Endometrial microvascular endothelial cells (primary cell): Measurements from ENCODE around the gene TRIOBP. TPM values are rescaled to one million over a fixed set of nuclear protein-coding genes. Genes with fewer than 3 reads are reported as not detected.

Experiments
- in situ Hi-C: cut with HindIII; loops from 2 replicates; pipeline ENCODE4 v1.10.0; 2017; ENCODE audit warnings: low sequenced_read_pairs, low pct_unique_long_range_greater_than_20kb; ENCODE audit errors: inconsistent ontology term
- total RNA-seq: library from RNA; depleted of rRNA; stranded (reverse); fragments of >200 nt; gene quantifications from one replicate; pipeline ENCODE4 v1.2.3, GENCODE V29; 2015; ENCODE audit errors: inconsistent ontology term

Gene TRIOBP
- total RNA-seq, 1 donor from 2014 or later = 135 TPM

DNA sequence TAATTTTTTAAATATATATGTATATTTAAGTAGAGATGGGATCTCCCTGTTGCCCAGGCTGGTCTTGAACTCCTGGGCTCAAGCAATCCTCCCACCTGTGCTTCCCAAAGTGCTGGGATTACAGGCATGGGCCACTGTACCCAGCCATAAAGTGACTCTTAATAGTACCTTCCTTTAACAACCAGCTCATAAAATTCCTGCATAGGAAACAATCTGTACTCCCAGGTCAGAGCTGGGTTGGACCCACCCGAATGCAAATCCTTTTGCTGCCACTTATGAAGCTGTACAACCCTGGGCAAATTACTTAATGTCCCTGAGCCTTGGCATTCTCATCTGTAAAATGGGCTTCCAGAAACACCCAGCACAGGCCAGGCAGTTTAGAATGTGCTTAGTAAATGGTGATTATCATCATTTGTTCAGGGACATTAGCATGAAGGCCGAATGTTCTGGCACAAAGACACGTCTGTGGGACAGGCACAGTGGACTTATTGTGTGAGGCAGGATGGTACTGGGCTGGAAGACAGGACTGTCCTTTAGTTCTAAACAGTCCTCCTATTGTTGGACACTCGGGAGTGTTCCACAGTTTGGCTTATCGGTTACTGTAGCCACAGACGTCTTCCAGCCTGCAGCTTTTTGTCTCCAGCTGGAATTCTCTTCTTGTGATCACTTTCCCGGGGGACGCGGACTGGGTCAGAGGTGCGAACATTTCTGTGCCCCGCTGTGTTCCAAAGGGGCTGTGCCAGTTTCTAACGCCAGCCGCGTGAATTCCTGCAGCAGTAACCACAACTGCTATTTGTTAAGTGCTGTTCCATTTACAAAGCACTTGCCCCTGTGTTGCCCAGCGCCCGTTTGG lies 32.4 kb upstream of the TRIOBP start:
- in situ Hi-C loops = no loop called here

DNA sequence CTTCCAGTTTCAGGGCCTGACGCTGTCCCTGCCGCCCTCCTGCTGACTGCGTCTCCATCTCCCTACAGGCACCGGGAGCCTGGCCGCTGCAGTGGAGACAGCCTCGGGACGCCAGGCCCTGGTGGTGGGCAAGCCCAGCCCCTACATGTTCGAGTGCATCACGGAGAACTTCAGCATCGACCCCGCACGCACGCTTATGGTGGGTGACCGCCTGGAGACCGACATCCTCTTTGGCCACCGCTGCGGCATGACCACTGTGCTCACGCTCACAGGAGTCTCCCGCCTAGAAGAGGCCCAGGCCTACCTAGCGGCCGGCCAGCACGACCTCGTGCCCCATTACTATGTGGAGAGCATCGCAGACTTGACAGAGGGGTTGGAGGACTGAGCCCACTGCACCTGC lies 31.4 kb upstream of the TRIOBP start:
- in situ Hi-C loops = no loop called here

GRCh38 chr22:37669586-37669985 lies 27.3 kb upstream of the TRIOBP start:
- in situ Hi-C loops = no loop called here

- in situ Hi-C loops = no loop called here
Observed at GRCh38 chr22:37672206-37672919, 24.5 kb upstream of the TRIOBP start.

DNA sequence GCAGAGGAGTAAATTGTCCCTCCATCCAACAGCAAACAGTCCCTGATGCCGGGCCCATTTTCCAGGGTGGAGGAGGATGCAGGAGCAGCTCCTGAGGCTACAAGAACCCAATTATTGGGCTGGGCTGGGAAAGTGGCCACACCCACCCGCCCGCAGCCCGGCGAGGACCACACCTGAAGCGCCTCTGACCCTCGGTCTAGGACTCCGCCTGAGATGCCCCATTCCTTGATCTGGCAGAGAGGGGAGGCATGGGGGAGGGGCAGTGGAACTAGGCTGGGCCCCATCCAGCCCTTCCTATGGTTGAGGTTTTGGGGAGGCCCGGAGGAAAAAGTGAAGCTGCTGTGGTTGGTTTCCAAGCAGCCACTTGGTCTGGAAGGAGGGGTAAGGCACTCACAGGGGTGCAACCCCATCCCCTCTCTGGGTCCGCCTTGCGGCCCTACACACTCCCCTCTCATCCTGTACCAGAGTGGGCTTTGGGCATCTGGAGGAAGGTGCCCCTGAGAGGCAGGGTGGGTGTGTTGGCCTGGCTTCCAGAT lies 23.9 kb upstream of the TRIOBP start:
- in situ Hi-C loops = no loop called here

GRCh38 chr22:37674248-37674647 lies 22.6 kb upstream of the TRIOBP start:
- in situ Hi-C loops = no loop called here

DNA sequence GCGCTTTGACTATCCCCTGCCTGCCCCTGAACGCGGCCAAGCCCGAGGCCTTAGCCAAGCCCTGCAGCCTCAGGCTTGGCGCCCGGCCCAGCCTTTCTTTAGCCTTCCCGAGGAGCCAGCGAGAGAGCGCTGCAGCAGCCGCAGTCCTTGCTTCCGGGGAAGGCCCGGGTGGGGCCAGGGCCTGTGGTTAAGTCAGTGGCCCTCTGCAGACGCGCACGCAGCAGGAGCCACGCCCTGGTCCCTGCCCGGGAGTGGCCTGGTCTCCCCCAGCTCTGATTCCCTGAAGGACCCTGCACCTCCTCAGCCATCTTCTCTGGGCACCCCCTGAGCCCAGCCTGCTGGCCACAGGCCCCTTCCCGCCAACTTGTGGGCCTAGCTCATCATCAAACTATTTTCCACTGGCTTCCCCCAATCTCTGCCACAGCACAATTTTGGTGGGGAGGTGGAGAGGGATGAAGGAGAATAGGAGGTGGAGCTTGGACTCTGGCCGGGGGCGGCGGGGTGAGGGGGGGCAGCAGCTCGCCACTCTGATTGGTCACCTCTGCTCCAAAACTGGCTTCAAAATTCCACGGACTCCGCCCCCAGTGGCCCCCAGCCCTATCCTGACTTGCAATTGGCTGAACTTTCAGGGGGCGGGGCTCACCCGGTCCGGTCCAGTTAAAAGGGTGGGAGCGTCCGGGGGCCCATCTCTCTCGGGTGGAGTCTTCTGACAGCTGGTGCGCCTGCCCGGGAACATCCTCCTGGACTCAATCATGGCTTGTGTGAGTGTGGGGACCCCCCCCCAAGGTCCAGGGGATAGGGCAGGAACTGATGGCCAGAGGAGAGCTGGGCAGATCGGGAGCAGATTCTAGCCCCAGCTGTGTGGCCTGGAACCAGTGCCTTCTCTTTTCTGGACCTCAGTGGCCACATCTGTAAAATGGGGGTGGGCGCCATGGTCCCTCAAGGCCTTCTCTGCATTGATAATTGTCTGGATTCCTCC lies 21.6 kb upstream of the TRIOBP start, which contains the start of gene LGALS1:
Gene LGALS1 (plus strand): TSS at position 686 of the 979 bp plus-strand sequence. CDS start 67 bp downstream, at position 753.
- in situ Hi-C loops = no loop called here

GRCh38 chr22:37675930-37676735 lies 20.7 kb upstream of the TRIOBP start:
- in situ Hi-C loops = no loop called here

- in situ Hi-C loops = no loop called here
Observed at GRCh38 chr22:37676736-37677492, 19.9 kb upstream of the TRIOBP start.

GRCh38 chr22:37677493-37677974 lies 19.3 kb upstream of the TRIOBP start:
- in situ Hi-C loops = no loop called here

DNA sequence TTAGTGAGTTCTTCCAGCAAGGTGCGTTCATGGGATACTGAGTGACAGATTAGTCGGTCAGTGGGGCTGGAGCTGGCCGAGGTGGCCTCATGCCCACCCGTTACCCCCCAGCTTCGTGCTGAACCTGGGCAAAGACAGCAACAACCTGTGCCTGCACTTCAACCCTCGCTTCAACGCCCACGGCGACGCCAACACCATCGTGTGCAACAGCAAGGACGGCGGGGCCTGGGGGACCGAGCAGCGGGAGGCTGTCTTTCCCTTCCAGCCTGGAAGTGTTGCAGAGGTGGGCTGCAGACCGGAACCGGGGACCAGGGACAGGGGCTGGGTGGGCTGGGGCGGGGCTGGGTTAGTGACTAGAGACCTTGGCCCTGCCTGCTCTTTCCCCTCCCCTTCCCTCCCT lies 18.5 kb upstream of the TRIOBP start:
- in situ Hi-C loops = no loop called here

DNA sequence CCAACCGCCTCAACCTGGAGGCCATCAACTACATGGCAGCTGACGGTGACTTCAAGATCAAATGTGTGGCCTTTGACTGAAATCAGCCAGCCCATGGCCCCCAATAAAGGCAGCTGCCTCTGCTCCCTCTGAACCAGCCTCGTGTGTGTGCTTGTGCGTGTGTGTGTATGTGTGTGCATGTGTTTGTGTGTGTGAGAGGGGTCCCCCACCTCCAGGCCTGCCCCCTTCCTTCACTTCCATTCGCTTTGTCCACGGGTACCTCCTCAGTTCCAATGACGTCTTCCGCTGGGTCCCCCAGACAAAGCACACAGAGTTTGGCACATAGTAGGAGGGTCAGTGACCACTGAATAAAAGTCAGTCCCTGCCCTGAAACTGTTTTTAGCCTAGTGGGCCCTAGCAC lies 17.2 kb upstream of the TRIOBP start:
- in situ Hi-C loops = no loop called here

DNA sequence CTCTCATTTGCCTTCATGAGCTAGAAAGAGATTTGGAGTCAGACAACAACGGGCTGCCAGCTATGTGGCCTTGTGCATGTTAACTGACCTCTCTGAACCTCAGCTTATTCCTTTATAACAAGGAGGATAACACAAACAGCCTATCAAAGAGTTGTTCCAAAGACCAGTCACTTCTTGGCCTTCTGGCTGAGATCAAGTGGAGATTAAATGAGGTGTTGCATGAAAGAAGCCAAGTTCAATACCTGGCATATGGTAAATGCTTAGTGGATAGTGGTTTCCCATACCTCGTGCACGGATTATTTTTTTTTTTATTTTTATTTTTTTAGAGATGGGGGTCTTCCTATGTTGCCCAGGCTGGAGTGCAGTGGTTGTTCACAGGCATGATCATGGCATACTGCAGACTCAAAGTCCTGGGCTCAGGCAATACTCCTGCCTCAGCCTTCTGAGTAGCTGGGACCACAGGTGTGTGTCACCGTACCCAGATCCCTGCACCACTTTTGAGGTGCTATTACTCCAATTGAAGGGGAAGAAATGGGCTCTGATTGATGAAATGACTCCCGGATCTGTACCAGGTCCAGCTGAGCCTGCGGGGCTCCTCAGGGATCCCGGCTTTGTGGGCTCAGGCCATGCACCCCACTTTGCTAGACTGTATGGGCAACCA lies 16.5 kb upstream of the TRIOBP start:
- in situ Hi-C loops = no loop called here

DNA sequence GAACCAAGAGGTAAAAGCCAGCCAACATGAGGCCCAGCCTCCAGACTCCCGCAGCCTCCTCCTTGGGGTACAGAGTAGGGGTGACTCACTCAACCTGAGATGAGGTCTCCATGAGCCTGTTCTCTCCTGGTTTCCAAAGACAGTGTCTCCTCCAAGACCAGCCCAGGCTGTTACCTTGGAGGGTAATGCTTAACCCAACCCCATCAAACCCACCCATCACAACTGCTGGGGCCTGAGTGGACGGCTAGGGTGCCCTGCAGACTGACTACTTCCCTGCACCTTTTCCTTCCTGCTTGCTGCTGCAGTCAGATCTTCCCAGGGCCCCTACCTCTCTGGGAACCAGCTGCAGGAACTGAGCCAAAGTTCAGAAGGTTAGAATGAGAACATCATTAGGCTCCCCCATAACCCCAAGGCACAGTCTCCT lies 15.8 kb upstream of the TRIOBP start:
- in situ Hi-C loops = no loop called here

DNA sequence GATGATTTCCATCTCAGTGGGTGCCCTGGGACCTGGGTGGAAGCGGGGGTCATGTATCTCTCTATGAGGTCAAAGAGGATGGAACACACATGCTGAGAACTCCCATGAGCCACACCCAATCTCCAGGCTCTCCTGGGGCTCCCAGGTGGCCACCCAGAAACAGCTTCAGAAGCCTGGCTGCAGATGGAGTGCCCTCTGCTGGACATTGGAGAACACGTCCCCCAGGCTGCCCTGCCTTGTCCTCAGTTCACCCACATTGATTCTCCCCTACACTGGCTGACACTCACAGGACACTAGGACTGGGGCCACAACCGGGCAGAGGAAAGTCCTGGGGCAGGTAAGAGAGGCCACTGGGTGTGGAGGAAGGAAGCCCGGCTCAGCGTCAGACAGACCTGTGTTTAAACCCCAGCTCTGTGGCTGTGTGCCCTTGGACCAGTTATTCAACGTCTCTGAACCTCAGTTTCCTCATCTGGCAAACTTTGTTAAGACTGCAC lies 15.2 kb upstream of the TRIOBP start:
- in situ Hi-C loops = no loop called here

- in situ Hi-C loops = no loop called here
Observed at GRCh38 chr22:37684803-37685615, 11.8 kb upstream of the TRIOBP start.
